Activated CD8-positive, alpha-beta T cell treated with anti-CD3 and anti-CD28 coated beads for 36 hours (primary cell): ENCODE data around the gene CELSR1. TPM values are rescaled to one million over a fixed set of nuclear protein-coding genes. Genes with fewer than 3 reads are reported as not detected.

Experiments used
- ATAC-seq: fragments of 200-7000 bp; cut with Tn5 transposase; one replicate; pipeline ENCODE4 v1.10.0; 2021; ENCODE audit warnings: mild to moderate bottlenecking, moderate library complexity
- CTCF ChIA-PET: fragments of 350-600 bp; sonication (Branson Sonifier 250); formaldehyde crosslinking; loops from one replicate; lab custom pipeline; 2021; ENCODE audit warnings: antibody characterized with exemption; lab: Charles Lee
- POLR2A ChIA-PET: fragments of 350-600 bp; sonication (Branson Sonifier 250); formaldehyde crosslinking; loops from one replicate; lab custom pipeline; 2021; ENCODE audit warnings: antibody characterized with exemption; lab: Charles Lee
- DNase-seq: peaks from one replicate; pipeline ENCODE4 v3.0.0-alpha.2; 2020
- H3K27ac Mint-ChIP-seq: one replicate; pipeline ENCODE4 v1.8.0; 2021; ENCODE audit warnings: mild to moderate bottlenecking, mixed read lengths
- H3K27me3 Mint-ChIP-seq: one replicate; pipeline ENCODE4 v1.8.0; 2021; ENCODE audit warnings: mixed read lengths
- H3K36me3 Mint-ChIP-seq: one replicate; pipeline ENCODE4 v1.8.0; 2021; ENCODE audit warnings: low read depth, mixed read lengths
- H3K4me1 Mint-ChIP-seq: one replicate; pipeline ENCODE4 v1.8.0; 2021; ENCODE audit warnings: low read depth, mixed read lengths
- H3K4me3 Mint-ChIP-seq: one replicate; pipeline ENCODE4 v1.8.0; 2021; ENCODE audit warnings: mild to moderate bottlenecking, moderate library complexity, mixed read lengths
- H3K9me3 Mint-ChIP-seq: one replicate; pipeline ENCODE4 v1.8.0; 2021; ENCODE audit warnings: mixed read lengths
- intact Hi-C: fragments of 100-400 bp; cut with micrococcal nuclease; formaldehyde crosslinking; loops from one replicate; pipeline ENCODE4 v1.10.0; 2022
- total RNA-seq, 2 experiments: library from RNA; stranded (reverse); gene quantifications; one replicate each; pipeline ENCODE4 v1.2.3, GENCODE V29; 2021
- TF ChIP-seq, protein P1 (sequence below): fragments of 200-600 bp; IDR thresholded peaks from one replicate; pipeline ENCODE4 v1.8.0; 2022; ENCODE audit warnings: antibody characterized with exemption, mild to moderate bottlenecking

The CELSR1 gene
- total RNA-seq, 2 experiments from 2014 or later: 0.25 to 0.36 TPM

DNA sequence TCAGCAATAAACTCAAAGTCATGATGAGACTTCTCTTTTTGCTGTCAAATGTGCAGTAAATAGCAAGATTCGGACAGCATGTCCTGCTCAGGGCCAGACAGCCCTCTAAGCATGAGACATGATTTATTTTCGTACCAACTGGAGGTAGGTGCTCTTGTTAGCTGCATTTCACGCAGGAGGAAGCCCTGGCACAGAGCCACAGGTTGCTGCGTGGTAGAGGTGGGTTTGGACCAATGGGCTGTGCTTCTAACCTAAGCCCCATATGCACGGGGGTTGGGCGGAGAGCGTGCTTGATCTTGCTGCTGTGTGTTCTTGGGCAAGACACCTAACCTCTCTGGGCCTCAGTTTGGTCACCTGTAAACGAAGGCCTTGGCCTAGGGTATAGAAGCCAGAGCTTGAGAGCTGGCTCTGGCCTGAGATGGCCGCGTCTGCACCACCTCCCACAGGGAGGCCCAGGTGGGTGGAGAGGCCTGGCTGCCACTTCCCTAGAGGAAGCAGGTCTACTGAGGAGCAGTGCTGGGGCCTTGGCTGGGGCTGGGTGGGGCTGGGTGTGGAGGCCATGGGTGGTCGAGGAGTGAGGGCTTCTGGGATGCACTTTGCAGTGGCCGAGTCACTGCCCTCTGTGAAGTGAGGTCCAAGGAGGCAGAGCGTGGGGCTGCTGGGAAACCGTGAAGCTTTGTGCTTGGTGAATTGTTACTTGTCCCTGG is 44.3 kb upstream of the CELSR1 start:
- Mint-ChIP-seq H3K9me3 (no peaks in the 10 kb centered on the region), H3K27me3 (no peaks in the 10 kb centered on the region), H3K4me1 (peaks cover 23% of the 10 kb centered on the region), H3K4me3 (no peak overlapping the region), H3K27ac (no peak overlapping the region), H3K36me3 (no peaks in the 10 kb centered on the region)
- CTCF ChIA-PET: interaction anchor here (0.6 to 1.1 kb wide), 2 partner anchors 18 to 133 kb away, joined by 3 to 4 read pairs; no protein-coding TSS in a partner anchor
- peak; percentile 23 for DNase-seq
- intact Hi-C loops: loop anchor here (10.0 kb wide), 1 partner anchor 93 kb away; no protein-coding TSS in a partner anchor
- ATAC-seq: no peak
- TF ChIP-seq, protein P1, sequence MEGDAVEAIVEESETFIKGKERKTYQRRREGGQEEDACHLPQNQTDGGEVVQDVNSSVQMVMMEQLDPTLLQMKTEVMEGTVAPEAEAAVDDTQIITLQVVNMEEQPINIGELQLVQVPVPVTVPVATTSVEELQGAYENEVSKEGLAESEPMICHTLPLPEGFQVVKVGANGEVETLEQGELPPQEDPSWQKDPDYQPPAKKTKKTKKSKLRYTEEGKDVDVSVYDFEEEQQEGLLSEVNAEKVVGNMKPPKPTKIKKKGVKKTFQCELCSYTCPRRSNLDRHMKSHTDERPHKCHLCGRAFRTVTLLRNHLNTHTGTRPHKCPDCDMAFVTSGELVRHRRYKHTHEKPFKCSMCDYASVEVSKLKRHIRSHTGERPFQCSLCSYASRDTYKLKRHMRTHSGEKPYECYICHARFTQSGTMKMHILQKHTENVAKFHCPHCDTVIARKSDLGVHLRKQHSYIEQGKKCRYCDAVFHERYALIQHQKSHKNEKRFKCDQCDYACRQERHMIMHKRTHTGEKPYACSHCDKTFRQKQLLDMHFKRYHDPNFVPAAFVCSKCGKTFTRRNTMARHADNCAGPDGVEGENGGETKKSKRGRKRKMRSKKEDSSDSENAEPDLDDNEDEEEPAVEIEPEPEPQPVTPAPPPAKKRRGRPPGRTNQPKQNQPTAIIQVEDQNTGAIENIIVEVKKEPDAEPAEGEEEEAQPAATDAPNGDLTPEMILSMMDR: no peak
- POLR2A ChIA-PET: interaction anchor here (0.6 to 1.2 kb wide), 3 partner anchors 20 to 152 kb away, joined by 3 read pairs; no protein-coding TSS in a partner anchor

DNA sequence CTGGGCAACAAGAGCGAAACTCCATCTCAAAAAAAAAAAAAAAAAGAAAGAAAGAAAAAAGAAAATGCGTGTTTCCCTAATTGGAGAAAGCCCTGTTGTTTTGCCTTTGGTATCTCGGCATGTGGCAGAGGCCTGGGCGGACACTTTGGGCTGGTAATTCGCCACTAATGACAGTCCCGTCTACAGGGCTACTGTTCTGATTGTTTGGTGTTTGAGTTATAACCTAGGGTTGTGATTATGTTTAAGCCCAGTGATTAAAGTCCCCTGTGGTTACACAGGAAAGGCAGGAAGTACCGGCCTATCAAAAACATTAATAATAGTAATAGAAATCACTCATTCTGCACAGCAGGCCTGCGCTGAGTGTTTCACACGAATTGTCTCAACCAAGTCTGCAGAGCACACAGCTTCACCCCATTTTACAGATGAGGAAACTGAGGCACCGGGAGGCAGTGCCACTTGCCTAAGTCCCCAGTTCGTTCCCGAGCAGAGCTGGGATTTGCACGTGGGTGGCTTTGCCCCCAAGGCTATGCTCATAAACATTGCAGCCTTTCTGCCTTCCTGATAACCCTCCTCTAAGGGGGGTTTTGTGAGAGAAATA is 43.6 kb upstream of the CELSR1 start:
- CTCF ChIA-PET: interaction anchor here (1.1 kb wide), 1 partner anchor 17 kb away, joined by 4 read pairs; no protein-coding TSS in a partner anchor
- DNase-seq (no peak), ATAC-seq (no peak)
- H3K27me3 Mint-ChIP-seq: no peaks in the 10 kb centered on the region
- H3K4me1 Mint-ChIP-seq: peaks cover 26% of the 10 kb centered on the region
- no peak overlapping the region for H3K27ac Mint-ChIP-seq
- no peaks in the 10 kb centered on the region for H3K9me3 Mint-ChIP-seq
- no peaks in the 10 kb centered on the region for H3K36me3 Mint-ChIP-seq
- intact Hi-C loops: loop anchor here (10.0 kb wide), 1 partner anchor 94 kb away; no protein-coding TSS in a partner anchor
- TF ChIP-seq, protein P1: no peak
- no peak overlapping the region for H3K4me3 Mint-ChIP-seq
- POLR2A ChIA-PET: interaction anchor here (0.6 kb wide), 2 partner anchors 19 to 153 kb away, joined by 3 read pairs; no protein-coding TSS in a partner anchor

DNA sequence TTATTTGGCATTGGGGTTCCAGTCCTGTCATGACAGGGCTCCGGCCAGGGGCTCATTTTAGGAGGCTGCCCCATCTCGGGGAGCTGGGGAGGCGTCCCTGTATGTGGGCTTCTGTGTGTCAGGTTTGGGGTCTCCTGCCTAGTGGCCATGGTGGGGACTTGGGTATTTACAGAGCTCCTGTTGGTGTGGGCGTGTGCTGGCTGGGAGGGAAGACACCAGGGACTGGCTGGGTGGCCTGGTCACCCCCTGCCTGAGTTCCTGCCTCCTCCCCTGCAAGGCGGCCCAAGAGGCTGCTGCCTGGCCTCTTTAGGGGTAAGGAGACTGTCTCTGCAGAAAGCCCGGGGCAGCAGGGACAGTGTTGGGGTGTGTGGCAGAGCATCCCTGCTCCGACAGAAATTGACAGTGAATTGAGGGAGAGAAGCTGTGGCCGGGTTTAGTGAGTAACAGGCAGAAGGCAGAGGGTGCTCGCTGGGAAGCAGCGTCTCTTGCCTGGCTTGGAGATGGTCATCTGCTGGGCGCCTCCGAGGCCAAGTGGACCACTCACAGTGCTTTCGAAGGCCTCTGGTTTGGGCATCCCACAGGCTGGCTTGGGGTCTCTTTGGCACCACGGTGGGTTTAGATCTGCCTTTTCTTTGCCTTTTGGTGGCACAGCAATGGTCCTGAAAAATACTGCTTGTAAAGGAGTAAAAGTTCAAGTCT is 42.5 kb upstream of the CELSR1 start:
- intact Hi-C loops: loop anchor here (10.0 kb wide), 1 partner anchor 95 kb away; no protein-coding TSS in a partner anchor
- H3K4me1 Mint-ChIP-seq: peaks cover 31% of the 10 kb centered on the region
- H3K27ac Mint-ChIP-seq: no peak overlapping the region
- POLR2A ChIA-PET: no interaction called here
- ATAC-seq (no peak), DNase-seq (no peak)
- H3K9me3 Mint-ChIP-seq: no peaks in the 10 kb centered on the region
- H3K4me3 Mint-ChIP-seq: no peak overlapping the region
- H3K36me3 Mint-ChIP-seq: no peaks in the 10 kb centered on the region
- CTCF ChIA-PET: no interaction called here
- TF ChIP-seq, protein P1: no peak
- no peaks in the 10 kb centered on the region for H3K27me3 Mint-ChIP-seq

DNA sequence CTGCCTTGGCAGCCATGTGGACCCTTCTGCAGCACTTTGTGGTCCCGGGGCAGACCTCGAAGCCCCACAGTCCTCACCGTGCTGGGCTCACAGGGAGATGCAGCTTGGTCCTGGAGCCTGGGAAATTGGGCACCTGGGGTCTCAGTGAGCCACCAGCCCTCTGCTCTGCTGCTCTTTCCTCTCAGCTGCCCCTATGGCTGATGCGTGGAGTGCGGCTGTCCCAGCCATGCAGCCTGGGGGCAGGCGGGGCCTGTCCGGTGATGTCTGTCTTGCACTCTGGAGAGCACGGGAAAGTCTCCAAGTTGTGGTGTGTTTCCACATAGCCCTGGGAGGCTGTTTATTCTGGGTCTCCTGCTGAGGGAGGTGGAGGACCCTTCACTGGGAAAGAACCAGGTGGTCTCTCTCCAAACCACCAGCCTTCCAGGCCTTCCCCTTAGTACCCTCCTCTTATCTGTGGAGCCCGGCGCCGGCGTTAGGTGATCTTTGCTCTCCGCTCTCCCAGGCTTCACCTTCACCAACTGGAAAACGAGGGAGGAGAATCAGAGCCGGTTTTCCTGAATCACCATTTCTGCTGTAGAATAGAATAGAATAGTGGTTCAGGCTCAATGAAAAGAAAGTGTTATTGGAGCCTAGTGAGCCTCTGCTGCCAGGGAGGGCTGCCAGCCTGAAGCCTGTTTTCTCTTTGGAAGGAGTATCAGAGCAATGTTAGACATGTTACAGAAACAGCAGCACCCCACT is 41.6 kb upstream of the CELSR1 start:
- no peak overlapping the region for H3K27ac Mint-ChIP-seq
- H3K4me3 Mint-ChIP-seq: peak overlapping the region; percentile 90
- TF ChIP-seq, protein P1: no peak
- no peak for ATAC-seq
- intact Hi-C loops: no loop called here
- ChIA-PET CTCF (no interaction called here), POLR2A (no interaction called here)
- no peaks in the 10 kb centered on the region for H3K27me3 Mint-ChIP-seq
- no peaks in the 10 kb centered on the region for H3K9me3 Mint-ChIP-seq
- DNase-seq: no peak
- H3K36me3 Mint-ChIP-seq: no peaks in the 10 kb centered on the region
- H3K4me1 Mint-ChIP-seq: peaks cover 31% of the 10 kb centered on the region
